ENCODE data around the gene SFXN2.
A peak's percentile ranks its signal among the peaks of the same experiment; 100 is the strongest.

Gene SFXN2

GRCh38 chr10:102767428-102768160 is 53.2 kb downstream of the SFXN2 start:
- Histone ChIP-seq H3K27ac (peak overlapping the region in 3 of 21 experiments; percentile 13 to 60 (median 24)), H3K4me3 (no peak overlapping the region)

GRCh38 chr10:102769375-102770107 is 55.1 kb downstream of the SFXN2 start:
- Histone ChIP-seq H3K4me3 (no peak overlapping the region), H3K27ac (peak overlapping the region in 16 of 21 experiments; percentile 19 to 82 (median 60))

- Histone ChIP-seq H3K27ac (peak overlapping the region in 19 of 21 experiments; percentile 19 to 82 (median 61)), H3K4me3 (no peak overlapping the region)
Observed at GRCh38 chr10:102770108-102770482, 55.7 kb downstream of the SFXN2 start.

- H3K4me3 ChIP-seq: no peak overlapping the region
- peak overlapping the region in 18 of 21 experiments; percentile 19 to 82 (median 60) for H3K27ac ChIP-seq
Observed at GRCh38 chr10:102770792-102771191, 56.4 kb downstream of the SFXN2 start.

- H3K27ac ChIP-seq: peak overlapping the region in 12 of 21 experiments; percentile 35 to 96 (median 86)
- H3K4me3 ChIP-seq: no peak overlapping the region
Observed at GRCh38 chr10:102773320-102773719, 58.9 kb downstream of the SFXN2 start.

GRCh38 chr10:102773986-102774385 is 59.5 kb downstream of the SFXN2 start:
- H3K4me3 ChIP-seq: no peak overlapping the region
- peak overlapping the region in 16 of 21 experiments; percentile 12 to 96 (median 82) for H3K27ac ChIP-seq

GRCh38 chr10:102775201-102775934 is 60.9 kb downstream of the SFXN2 start:
- Histone ChIP-seq H3K27ac (peak overlapping the region in 20 of 21 experiments; percentile 1 to 97 (median 86)), H3K4me3 (no peak overlapping the region)

GRCh38 chr10:102775935-102776669 is 61.7 kb downstream of the SFXN2 start:
- Histone ChIP-seq H3K4me3 (peak overlapping the region in 5 of 7 experiments; percentile 3 to 26 (median 14)), H3K27ac (peak overlapping the region; percentile 35 to 97 (median 85))

- Histone ChIP-seq H3K27ac (peak overlapping the region in 20 of 21 experiments; percentile 35 to 97 (median 86)), H3K4me3 (peak overlapping the region in 5 of 7 experiments; percentile 3 to 26 (median 14))
Observed at GRCh38 chr10:102776779-102777456, 62.5 kb downstream of the SFXN2 start.

- Histone ChIP-seq H3K27ac (peak overlapping the region in 19 of 21 experiments; percentile 21 to 97 (median 84)), H3K4me3 (no peak overlapping the region)
Observed at GRCh38 chr10:102777711-102778453, 63.4 kb downstream of the SFXN2 start.

- peak overlapping the region in 13 of 21 experiments; percentile 17 to 97 (median 55) for H3K27ac ChIP-seq
- no peak overlapping the region for H3K4me3 ChIP-seq
Observed at GRCh38 chr10:102778781-102779180, 64.3 kb downstream of the SFXN2 start.

GRCh38 chr10:102779680-102780526 is 65.5 kb downstream of the SFXN2 start:
- H3K27ac ChIP-seq: peak overlapping the region in 18 of 21 experiments; percentile 18 to 97 (median 52)
- H3K4me3 ChIP-seq: no peak overlapping the region

- peak overlapping the region in 13 of 21 experiments; percentile 37 to 97 (median 87) for H3K27ac ChIP-seq
- H3K4me3 ChIP-seq: no peak overlapping the region
Observed at GRCh38 chr10:102780527-102780808, 66.0 kb downstream of the SFXN2 start.

GRCh38 chr10:102781090-102781920 is 66.9 kb downstream of the SFXN2 start:
- Histone ChIP-seq H3K4me3 (no peak overlapping the region), H3K27ac (peak overlapping the region in 18 of 21 experiments; percentile 10 to 95 (median 68))

- Histone ChIP-seq H3K27ac (peak overlapping the region in 19 of 21 experiments; percentile 13 to 95 (median 82)), H3K4me3 (no peak overlapping the region)
Observed at GRCh38 chr10:102781921-102782557, 67.6 kb downstream of the SFXN2 start.
